ENCODE measurements around the gene AGPS.

DNA sequence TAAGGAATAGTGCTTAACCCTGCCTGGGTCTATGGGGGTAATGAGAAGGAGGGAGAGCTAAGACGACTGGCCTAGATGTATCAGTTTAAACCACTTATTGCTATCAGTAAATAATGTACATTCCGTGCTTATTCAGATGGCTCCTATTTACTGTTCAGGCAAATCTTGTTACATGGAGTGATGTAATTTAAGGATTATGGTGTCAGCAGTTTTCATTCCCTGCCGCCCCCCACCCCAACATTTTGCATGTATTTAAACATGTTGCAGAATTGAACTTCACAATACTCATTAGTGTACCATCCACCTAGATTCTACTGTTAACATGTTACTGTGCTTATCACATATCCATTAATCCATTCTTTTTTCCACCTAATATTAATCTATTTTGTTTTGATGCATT is 11.7 kb downstream of the AGPS start:
- TF ChIP-seq POLR2A (IDR thresholded peaks at IDR 0.05) (no peak), CTCF (IDR thresholded peaks at IDR 0.05) (no peak)

All from heart left ventricle (tissue), 13 donors.